GM21529 (cell line): Measurements from ENCODE around the gene TCN2.
"Not testable (repeated sequence)": the region's sequence is repeated elsewhere in the genome, so short reads cannot be mapped to it uniquely, and the experiment has no call there.

Experiments
- ATAC-seq: cut with Tn5 transposase; IDR thresholded peaks from one replicate; pipeline ENCODE4 v1.9.1; 2021; ENCODE audit not compliant: unreplicated experiment

The TCN2 gene

GRCh38 chr22:30575859-30576258, 31.1 kb upstream of the TCN2 start:
- ATAC-seq: no peak

GRCh38 chr22:30578481-30578880, 28.5 kb upstream of the TCN2 start:
- no peak for ATAC-seq

GRCh38 chr22:30580896-30581295, 26.1 kb upstream of the TCN2 start:
- no peak for ATAC-seq

- ATAC-seq: no peak
These were observed 24.9 kb upstream of the TCN2 start for GRCh38 chr22:30582051-30582450.

- no peak for ATAC-seq
These were observed 24.0 kb upstream of the TCN2 start for GRCh38 chr22:30582788-30583545.

GRCh38 chr22:30584441-30584840, 22.5 kb upstream of the TCN2 start:
- ATAC-seq: no peak

- no peak for ATAC-seq
These were observed 20.6 kb upstream of the TCN2 start for GRCh38 chr22:30586414-30586813.

- no peak for ATAC-seq
These were observed 15.8 kb upstream of the TCN2 start for GRCh38 chr22:30591191-30591587.

- peak; percentile 97 for ATAC-seq
These were observed 15.2 kb upstream of the TCN2 start, which contains the start of gene PES1 for GRCh38 chr22:30591588-30592359. Gene PES1, minus strand, starts transcription at chr22:30591910. Its CDS starts 77 bp downstream, at chr22:30591833.

- not testable (repeated sequence) for ATAC-seq
These were observed 14.6 kb upstream of the TCN2 start for GRCh38 chr22:30592360-30592713.

- ATAC-seq: no peak
These were observed 10.8 kb upstream of the TCN2 start for GRCh38 chr22:30596199-30596598.

GRCh38 chr22:30596886-30597285, 10.1 kb upstream of the TCN2 start:
- ATAC-seq: no peak

GRCh38 chr22:30598986-30599385, 8.0 kb upstream of the TCN2 start:
- no peak for ATAC-seq

GRCh38 chr22:30600921-30601320, 6.1 kb upstream of the TCN2 start:
- ATAC-seq: no peak

- ATAC-seq: no peak
These were observed 5.5 kb upstream of the TCN2 start for GRCh38 chr22:30601464-30601863.

- ATAC-seq: no peak
These were observed 4.9 kb upstream of the TCN2 start for GRCh38 chr22:30602049-30602448.

GRCh38 chr22:30603801-30604200, 3.2 kb upstream of the TCN2 start:
- ATAC-seq: no peak

GRCh38 chr22:30604723-30605122, 2.3 kb upstream of the TCN2 start:
- ATAC-seq: no peak

GRCh38 chr22:30605449-30606110, 1.4 kb upstream of the TCN2 start:
- no peak for ATAC-seq

GRCh38 chr22:30607300-30607930, 441 bp downstream of the TCN2 start:
- no peak for ATAC-seq

GRCh38 chr22:30607939-30608338, 965 bp downstream of the TCN2 start:
- no peak for ATAC-seq
